SK-N-MC (cell line): ENCODE data around the gene RHOH.

Experiments used
- DNase-seq: peaks from one replicate; pipeline ENCODE4 v3.0.0-alpha.2; 2011; ENCODE audit warnings: low read depth, low spot score
- H3K27ac ChIP-seq: fragments of 200-600 bp; sonication (generic); 2 replicates; pipeline ENCODE4 v1.5.1; 2016; ENCODE audit warnings: mixed run types
- H3K36me3 ChIP-seq: fragments of 200-600 bp; sonication (generic); 2 replicates; pipeline ENCODE4 v1.6.1; 2017; ENCODE audit warnings: antibody characterized with exemption, low read length, mixed read lengths; ENCODE audit not compliant: insufficient read depth
- H3K4me3 ChIP-seq: fragments of 200-600 bp; sonication (generic); 2 replicates; pipeline ENCODE4 v1.5.1; 2016
- H3K9ac ChIP-seq: fragments of 200-600 bp; sonication (generic); 2 replicates; pipeline ENCODE4 v1.8.0; 2017; ENCODE audit warnings: mixed run types, mixed read lengths; ENCODE audit not compliant: insufficient read length
- H3K9me3 ChIP-seq: fragments of 200-600 bp; sonication (generic); 2 replicates; pipeline ENCODE4 v1.6.1; 2017; ENCODE audit warnings: low read depth, mild to moderate bottlenecking, antibody characterized with exemption, low read length, moderate library complexity, mixed read lengths
- EZH2 ChIP-seq: fragments of 200-600 bp; sonication (generic); IDR thresholded peaks from one replicate; pipeline ENCODE4 v1.6.1; 2017; ENCODE audit warnings: antibody characterized with exemption
- FOXP2 ChIP-seq: optimal IDR thresholded peaks from 2 replicates; pipeline ENCODE3; 2011; ENCODE audit warnings: mild to moderate bottlenecking, moderate library complexity; ENCODE audit not compliant: insufficient read depth; ENCODE audit errors: extremely low read length, control extremely low read depth
- POLR2AphosphoS5 ChIP-seq: IDR thresholded peaks from 2 replicates; pipeline ENCODE4 v1.6.1; 2012; ENCODE audit warnings: mild to moderate bottlenecking, low read depth, low read length, borderline replicate concordance

RHOH gene

DNA sequence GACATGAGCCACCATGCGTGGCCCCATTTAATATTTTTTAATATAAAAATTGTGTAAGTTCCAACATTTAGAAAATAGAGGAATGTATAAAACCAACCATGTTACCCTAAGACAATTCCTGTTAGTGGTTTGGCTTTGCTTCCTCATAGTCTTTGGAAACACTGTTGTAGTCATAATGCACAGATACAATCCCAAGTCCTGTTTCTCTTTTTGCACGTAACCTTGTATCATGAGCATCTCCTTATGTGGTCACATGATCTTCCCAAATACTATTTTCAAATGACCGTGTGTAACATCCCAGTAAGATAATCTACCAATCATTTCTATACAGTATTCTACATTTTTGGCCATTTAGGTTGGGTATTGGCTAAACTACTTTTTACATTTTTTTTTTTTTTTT, 13.9 kb upstream of the RHOH start:
- H3K9me3 ChIP-seq: no peaks in the 10 kb centered on the region
- DNase-seq: no peak
- H3K27ac ChIP-seq: no peak overlapping the region
- TF ChIP-seq FOXP2: no peak
- H3K36me3 ChIP-seq: no peaks in the 10 kb centered on the region
- no peak overlapping the region for H3K9ac ChIP-seq
- no peak overlapping the region for H3K4me3 ChIP-seq

DNA sequence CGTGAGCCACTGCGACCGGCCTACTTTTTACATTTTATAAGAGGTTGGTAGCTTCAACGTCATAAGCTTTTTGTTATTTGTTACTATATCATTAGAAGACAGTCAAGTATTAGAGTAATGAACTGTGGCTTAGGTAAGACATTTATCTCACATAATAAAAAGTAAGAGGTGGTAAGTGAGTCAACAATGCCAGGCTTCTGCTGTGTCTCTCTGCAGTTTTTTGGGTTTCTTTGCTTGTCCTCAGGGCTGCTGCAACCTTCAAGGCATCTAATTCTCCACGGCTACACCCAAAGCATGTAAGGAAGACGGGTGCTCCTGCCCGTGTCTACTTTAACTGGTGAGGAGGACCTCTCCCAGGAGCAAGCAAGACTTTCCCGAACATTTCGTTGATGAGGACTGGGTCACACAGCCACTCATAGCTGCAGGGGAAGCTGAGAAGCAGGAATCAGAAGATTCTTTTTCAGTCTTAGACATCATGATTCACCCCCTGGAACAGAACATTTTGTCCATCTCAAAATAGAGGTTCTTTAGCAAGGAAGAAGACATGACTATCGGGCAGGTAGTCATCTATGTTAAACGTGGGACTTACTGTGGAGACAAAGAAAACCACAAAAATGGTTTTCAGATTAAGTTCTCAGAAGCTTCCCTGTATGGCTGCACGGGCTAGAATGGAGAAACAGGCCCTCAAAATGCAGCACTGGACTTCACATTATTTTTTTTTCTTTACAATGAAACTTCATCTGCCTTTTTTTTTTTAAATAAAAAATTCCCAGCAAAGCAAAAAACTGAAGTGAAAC, 13.0 kb upstream of the RHOH start:
- H3K4me3 ChIP-seq: no peak overlapping the region
- no peak overlapping the region for H3K9ac ChIP-seq
- no peak for DNase-seq
- TF ChIP-seq EZH2: no peak
- no peak for TF ChIP-seq POLR2AphosphoS5
- no peak for TF ChIP-seq FOXP2
- H3K27ac ChIP-seq: peak overlapping the region; percentile 86
- no peaks in the 10 kb centered on the region for H3K36me3 ChIP-seq
- H3K9me3 ChIP-seq: no peaks in the 10 kb centered on the region

DNA sequence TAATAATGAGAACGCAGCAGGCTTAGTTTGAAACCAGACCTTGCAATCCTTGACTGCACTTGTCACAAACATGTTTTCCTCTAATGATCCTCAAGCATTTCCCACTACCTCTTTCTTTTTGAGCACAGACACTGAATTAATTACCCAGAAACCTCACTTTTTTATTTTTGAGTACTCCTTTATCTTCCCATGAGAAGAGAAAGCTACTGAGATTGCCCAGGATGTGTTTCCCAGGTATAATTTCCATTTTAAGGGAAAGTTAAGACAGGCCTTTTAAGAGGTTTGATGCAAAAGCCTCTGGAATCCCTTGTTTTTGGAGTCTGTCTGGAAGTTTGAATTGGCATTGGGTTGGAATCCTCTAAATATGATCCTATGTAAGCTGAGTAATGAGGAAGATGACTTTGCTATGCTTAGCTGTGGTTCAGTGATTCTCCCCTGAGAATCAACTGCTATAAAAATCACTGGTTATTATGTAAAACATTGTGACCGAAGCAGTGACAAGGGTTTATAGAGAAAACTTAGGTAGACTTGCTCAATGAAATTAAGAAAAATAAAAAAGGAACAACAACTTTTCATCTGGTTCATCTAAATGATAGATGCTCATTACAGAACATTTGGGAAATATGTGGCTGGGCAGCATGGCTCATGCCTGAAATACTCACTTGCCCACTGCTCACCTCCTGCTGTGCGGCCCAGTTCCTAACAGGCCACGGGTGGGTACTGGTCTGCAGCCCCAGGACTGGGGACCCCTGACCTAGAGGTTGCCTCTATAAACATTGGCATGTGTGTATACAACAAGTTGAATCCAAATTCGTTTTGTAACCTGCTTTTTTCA, 10.8 kb upstream of the RHOH start:
- H3K9ac ChIP-seq: peak overlapping the region; percentile 0
- H3K27ac ChIP-seq: peak overlapping the region; percentile 75
- peak overlapping the region; percentile 44 for H3K4me3 ChIP-seq
- no peaks in the 10 kb centered on the region for H3K36me3 ChIP-seq
- TF ChIP-seq FOXP2 (no peak), EZH2 (no peak), POLR2AphosphoS5 (no peak)
- H3K9me3 ChIP-seq: no peaks in the 10 kb centered on the region
- DNase-seq: no peak

DNA sequence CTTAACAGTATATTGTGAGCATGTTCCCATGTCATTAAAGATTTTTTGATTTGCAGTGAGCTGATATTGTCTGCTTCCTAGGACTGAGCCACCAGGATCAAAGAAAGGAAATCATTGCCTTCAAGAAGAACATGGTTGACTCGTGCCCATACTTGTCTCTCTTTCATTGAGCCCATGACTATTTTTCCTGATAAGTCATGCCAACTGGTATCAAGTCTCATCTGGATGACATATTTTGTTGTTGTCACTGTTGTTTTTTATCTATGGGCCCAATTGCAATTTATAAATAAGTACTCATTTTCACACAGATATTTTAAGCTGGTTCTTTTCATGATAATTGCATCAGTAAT, 10.2 kb upstream of the RHOH start:
- DNase-seq: no peak
- Histone ChIP-seq H3K36me3 (no peaks in the 10 kb centered on the region), H3K9ac (no peak overlapping the region), H3K4me3 (no peak overlapping the region), H3K27ac (peak overlapping the region; percentile 75), H3K9me3 (no peaks in the 10 kb centered on the region)
- TF ChIP-seq FOXP2 (no peak), POLR2AphosphoS5 (no peak), EZH2 (no peak)

DNA sequence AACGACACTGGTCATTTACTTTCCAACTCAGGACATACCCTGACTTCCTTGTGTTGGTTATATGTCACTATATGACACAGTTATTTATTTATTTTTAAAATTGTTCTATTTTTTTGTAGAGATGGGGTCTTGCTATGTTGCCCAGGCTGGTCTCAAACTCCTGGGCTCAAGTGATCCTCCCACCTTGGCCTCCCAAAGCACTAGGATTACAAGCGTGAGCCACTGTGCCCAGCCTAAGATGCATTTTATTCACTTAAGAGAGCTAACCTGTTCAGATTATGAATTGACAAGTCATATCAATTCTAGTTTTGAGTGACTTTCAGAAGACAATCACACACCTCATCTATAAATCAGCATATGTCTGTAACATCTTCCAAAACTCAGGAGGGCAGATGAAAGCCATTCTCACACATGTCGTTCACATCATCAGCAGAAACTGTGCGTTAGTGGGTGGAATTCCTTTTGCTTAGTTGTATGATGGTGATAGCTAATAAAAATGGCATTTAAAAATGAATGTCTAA, 9.4 kb upstream of the RHOH start:
- Histone ChIP-seq H3K27ac (no peak overlapping the region), H3K4me3 (no peak overlapping the region), H3K36me3 (no peaks in the 10 kb centered on the region), H3K9ac (no peak overlapping the region), H3K9me3 (no peaks in the 10 kb centered on the region)
- no peak for DNase-seq
- TF ChIP-seq POLR2AphosphoS5: no peak
- TF ChIP-seq FOXP2: no peak
- TF ChIP-seq EZH2: no peak

DNA sequence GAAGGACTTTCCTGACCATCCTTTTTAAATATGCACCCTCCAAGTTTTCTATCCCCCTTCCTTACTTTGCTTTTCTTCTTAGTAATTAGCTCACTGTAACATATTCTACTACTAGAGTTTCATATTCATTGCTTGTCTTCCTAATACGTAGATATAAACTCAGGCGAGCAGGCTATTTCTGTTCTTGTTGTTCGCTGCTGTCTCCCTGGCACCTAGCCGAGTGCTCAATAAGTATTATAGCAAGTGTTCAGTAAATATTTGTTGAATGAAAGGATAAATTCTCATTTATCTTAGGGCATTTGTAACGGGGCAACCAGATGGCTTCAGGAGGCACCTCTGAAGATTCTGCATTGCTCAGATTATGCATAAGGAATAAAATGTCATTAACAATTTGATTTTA, 6.8 kb upstream of the RHOH start:
- H3K9ac ChIP-seq: peak overlapping the region; percentile 70
- H3K27ac ChIP-seq: peak overlapping the region; percentile 99
- no peak for DNase-seq
- no peaks in the 10 kb centered on the region for H3K9me3 ChIP-seq
- H3K4me3 ChIP-seq: peak overlapping the region; percentile 72
- TF ChIP-seq EZH2 (no peak), FOXP2 (no peak), POLR2AphosphoS5 (no peak)
- no peaks in the 10 kb centered on the region for H3K36me3 ChIP-seq

DNA sequence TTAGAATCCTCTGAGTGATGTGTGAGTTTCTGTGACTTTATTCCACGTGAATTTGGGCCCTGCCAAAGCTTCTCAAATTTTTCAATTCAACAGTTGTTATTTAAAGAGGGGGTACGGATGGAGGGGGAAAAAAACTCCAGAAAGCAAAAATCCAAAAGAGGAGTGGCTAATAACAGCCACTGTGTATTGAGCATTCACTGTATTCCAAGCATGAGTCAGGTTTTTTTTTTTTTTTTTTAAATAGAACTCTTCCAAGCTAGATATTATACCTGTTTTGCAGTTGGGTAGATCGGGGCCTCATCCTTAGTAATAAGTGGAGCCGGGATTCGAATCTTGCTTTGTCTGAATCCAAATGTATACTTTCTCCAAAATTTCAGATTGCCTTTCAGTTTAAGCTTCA, 6.4 kb upstream of the RHOH start:
- H3K36me3 ChIP-seq: no peaks in the 10 kb centered on the region
- peak overlapping the region; percentile 70 for H3K9ac ChIP-seq
- TF ChIP-seq POLR2AphosphoS5 (no peak), FOXP2 (no peak), EZH2 (no peak)
- no peak for DNase-seq
- H3K9me3 ChIP-seq: no peaks in the 10 kb centered on the region
- H3K4me3 ChIP-seq: peak overlapping the region; percentile 72
- H3K27ac ChIP-seq: peak overlapping the region; percentile 99

DNA sequence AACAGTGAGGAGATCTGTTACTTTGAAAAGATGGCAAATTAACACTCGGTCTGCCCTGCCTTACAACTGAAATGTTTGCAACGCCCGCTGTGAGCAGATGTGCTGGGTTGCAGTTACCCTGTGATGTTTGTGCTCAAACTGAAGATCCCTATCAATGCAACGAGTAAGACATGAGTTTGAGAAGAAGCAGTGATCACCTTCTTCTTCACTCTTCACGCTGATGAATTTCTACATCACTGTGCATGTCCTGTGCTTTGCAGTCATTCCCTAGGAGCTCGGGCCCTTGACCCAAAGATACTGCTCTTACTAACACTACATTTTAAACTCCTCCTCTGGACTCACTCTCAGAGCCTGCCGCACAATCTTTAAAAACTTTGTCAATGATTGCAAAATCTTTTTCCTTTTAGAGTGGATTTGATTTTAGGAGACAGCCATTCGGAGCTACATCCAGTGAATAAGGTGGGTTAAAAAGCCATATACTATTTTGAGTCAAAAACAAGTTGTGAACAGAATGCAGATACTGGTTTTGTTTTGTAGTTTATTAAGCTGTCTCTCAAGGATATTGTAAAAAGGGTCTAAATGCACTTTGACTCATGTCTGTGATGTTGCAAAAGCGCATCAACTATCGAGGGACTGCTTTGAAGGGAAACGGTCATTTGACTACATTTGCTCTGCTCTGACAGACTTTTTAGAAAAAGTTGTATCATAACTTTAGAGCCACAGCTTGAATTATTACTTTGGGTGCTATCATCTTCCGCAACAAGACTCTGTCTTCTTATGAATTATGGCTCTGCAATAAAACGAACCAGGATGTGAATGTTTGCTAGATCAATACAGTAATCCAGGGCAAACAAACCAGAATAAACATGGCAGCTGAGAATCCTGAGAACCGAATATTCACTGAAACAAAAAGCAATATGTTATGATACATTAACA, 5.7 kb upstream of the RHOH start:
- H3K9ac ChIP-seq: peak overlapping the region; percentile 70
- no peaks in the 10 kb centered on the region for H3K9me3 ChIP-seq
- H3K4me3 ChIP-seq: peak overlapping the region; percentile 72
- peak overlapping the region; percentile 99 for H3K27ac ChIP-seq
- TF ChIP-seq FOXP2: peak; percentile 97
- TF ChIP-seq EZH2: no peak
- no peak for TF ChIP-seq POLR2AphosphoS5
- no peaks in the 10 kb centered on the region for H3K36me3 ChIP-seq
- DNase-seq: peak; percentile 81
